Panc1 (cell line): ENCODE measurements around the gene VEGFA.

Source experiments
- CTCF ChIP-seq: fragments of 450-650 bp; IDR thresholded peaks from 2 replicates; pipeline ENCODE4 v1.5.1; 2017; ENCODE audit warnings: mild to moderate bottlenecking
- REST ChIP-seq, 2 experiments: IDR thresholded peaks; 2 replicates each; pipeline ENCODE4 v1.6.1; 2011 to 2012; ENCODE audit warnings: low read depth in 2 of 2, control low read depth in 1 of 2, low read length in 1 of 2, mild to moderate bottlenecking in 1 of 2, moderate library complexity in 1 of 2; ENCODE audit not compliant: insufficient read depth in 1 of 2

GRCh38 chr6:43736844-43737243 lies 33.2 kb upstream of the VEGFA start:
- TF ChIP-seq CTCF: no peak
- TF ChIP-seq REST (IDR thresholded peaks at IDR 0.05; ENCODE audit: insufficient read depth in 1 of 2, low read depth in 2 of 2, low read length in 1 of 2): no peak
